ENCODE data around the gene PTPRC. TPM values are rescaled to one million over a fixed set of nuclear protein-coding genes. Genes with fewer than 3 reads are reported as not detected.

PTPRC gene, protein sequence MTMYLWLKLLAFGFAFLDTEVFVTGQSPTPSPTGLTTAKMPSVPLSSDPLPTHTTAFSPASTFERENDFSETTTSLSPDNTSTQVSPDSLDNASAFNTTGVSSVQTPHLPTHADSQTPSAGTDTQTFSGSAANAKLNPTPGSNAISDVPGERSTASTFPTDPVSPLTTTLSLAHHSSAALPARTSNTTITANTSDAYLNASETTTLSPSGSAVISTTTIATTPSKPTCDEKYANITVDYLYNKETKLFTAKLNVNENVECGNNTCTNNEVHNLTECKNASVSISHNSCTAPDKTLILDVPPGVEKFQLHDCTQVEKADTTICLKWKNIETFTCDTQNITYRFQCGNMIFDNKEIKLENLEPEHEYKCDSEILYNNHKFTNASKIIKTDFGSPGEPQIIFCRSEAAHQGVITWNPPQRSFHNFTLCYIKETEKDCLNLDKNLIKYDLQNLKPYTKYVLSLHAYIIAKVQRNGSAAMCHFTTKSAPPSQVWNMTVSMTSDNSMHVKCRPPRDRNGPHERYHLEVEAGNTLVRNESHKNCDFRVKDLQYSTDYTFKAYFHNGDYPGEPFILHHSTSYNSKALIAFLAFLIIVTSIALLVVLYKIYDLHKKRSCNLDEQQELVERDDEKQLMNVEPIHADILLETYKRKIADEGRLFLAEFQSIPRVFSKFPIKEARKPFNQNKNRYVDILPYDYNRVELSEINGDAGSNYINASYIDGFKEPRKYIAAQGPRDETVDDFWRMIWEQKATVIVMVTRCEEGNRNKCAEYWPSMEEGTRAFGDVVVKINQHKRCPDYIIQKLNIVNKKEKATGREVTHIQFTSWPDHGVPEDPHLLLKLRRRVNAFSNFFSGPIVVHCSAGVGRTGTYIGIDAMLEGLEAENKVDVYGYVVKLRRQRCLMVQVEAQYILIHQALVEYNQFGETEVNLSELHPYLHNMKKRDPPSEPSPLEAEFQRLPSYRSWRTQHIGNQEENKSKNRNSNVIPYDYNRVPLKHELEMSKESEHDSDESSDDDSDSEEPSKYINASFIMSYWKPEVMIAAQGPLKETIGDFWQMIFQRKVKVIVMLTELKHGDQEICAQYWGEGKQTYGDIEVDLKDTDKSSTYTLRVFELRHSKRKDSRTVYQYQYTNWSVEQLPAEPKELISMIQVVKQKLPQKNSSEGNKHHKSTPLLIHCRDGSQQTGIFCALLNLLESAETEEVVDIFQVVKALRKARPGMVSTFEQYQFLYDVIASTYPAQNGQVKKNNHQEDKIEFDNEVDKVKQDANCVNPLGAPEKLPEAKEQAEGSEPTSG (N-terminal part only)
- total RNA-seq: not detected in 2 replicates

GRCh38 chr1:198638894-198639635 lies at the start of gene PTPRC:
Gene PTPRC (plus strand): TSS chr1:198639040. CDS start chr1:198639269, 229 bp downstream.

Other genes starting within 250 kb of the PTPRC start
- gene ATP6V1G3, start 98.4 kb upstream of the PTPRC start, total RNA-seq: not detected in 2 replicates

All from bladder microvascular endothelial cell (primary cell).